K562 (cell line): ENCODE data around the gene LARP4B. TPM values are rescaled to one million over a fixed set of nuclear protein-coding genes. Genes with fewer than 3 reads are reported as not detected.
A peak's percentile ranks its signal among the peaks of the same experiment; 100 is the strongest.

ENCODE experiments used
- ATAC-seq: fragments of 200-7000 bp; cut with Tn5 transposase; 3 replicates; pipeline ENCODE4 v1.9.1; 2020; ENCODE audit warnings: moderate library complexity
- BruUV-seq: library from RNA; stranded (reverse); fragments of 400-500 nt; replicated peaks from 2 replicates; lab custom pipeline; 2021; lab: Mats Ljungman, UMichigan
- CTCF ChIA-PET: fragments of 300-600 bp; formaldehyde crosslinking; extraction: SDS; loops from one replicate; lab custom pipeline; 2021; ENCODE audit warnings: low intra/inter-chr PET ratio; lab: Yijun Ruan, JAX
- POLR2A ChIA-PET: fragments of 300-600, 350-650 bp; sonication (Branson Sonifier 250); formaldehyde crosslinking; extraction: SDS; loops from one replicate; lab custom pipeline; 2021; ENCODE audit warnings: antibody characterized with exemption, inconsistent platforms; lab: Yijun Ruan, JAX
- DNase-seq, 4 experiments: peaks; one replicate each; pipeline versions ENCODE4 v3.0.0 to v3.0.0-alpha.2; 2011 to 2018; ENCODE audit warnings: low spot score in 3 of 4, mixed read lengths in 3 of 4; ENCODE audit errors: extremely low read depth in 1 of 4
- FAIRE-seq: peaks from 2 replicates; lab custom pipeline; 2011; peaks lifted over from hg19 to GRCh38; lab: Jason Lieb, UNC
- H2AFZ ChIP-seq: 2 replicates; pipeline ENCODE4 v1.6.0; 2011; ENCODE audit warnings: low read depth, low read length, control low read depth, inconsistent platforms
- H3K27ac ChIP-seq: fragments of 200-600 bp; 3 replicates; pipeline ENCODE4 v1.8.0; 2011; ENCODE audit warnings: low read depth, mild to moderate bottlenecking, control low read depth, inconsistent platforms, low read length, moderate library complexity, mixed read lengths; ENCODE audit errors: extremely low read depth
- H3K27me3 ChIP-seq, 2 experiments: fragments of 300-600 bp in 1 of 2; 2 replicates in 1 of 2; 3 replicates in 1 of 2; pipeline versions ENCODE4 v1.6.0 to v1.8.0; 2011; ENCODE audit warnings: inconsistent platforms in 2 of 2, low read length in 2 of 2, mild to moderate bottlenecking in 1 of 2, mixed read lengths in 1 of 2, moderate library complexity in 1 of 2; ENCODE audit not compliant: control insufficient read depth in 2 of 2, insufficient read depth in 2 of 2
- H3K36me3 ChIP-seq: fragments of 300-600 bp; 3 replicates; pipeline ENCODE4 v1.8.0; 2011; ENCODE audit warnings: mild to moderate bottlenecking, low read length, inconsistent platforms; ENCODE audit not compliant: control insufficient read depth, insufficient read depth
- H3K4me1 ChIP-seq, 2 experiments: fragments of 200-600 bp in 1 of 2; replicated peaks in 1 of 2; 2 replicates in 1 of 2; 3 replicates in 1 of 2; pipeline versions ENCODE4 v1.5.1 to v1.8.0; 2011; ENCODE audit warnings: inconsistent platforms in 2 of 2, low read length in 2 of 2, mild to moderate bottlenecking in 1 of 2, mixed read lengths in 1 of 2, moderate library complexity in 1 of 2; ENCODE audit not compliant: control insufficient read depth in 2 of 2, insufficient read depth in 2 of 2
- H3K4me2 ChIP-seq: 2 replicates; pipeline ENCODE4 v1.6.1; 2011; ENCODE audit warnings: low read length, control low read depth, inconsistent platforms, mixed read lengths; ENCODE audit not compliant: insufficient read depth
- H3K4me3 ChIP-seq: fragments of 200-600 bp; sonication (generic), shearing (Covaris generic); 2 replicates; pipeline ENCODE4 v1.5.1; 2016; ENCODE audit warnings: control low read depth, inconsistent platforms
- H3K79me2 ChIP-seq: fragments of 200-600 bp; 3 replicates; pipeline ENCODE4 v1.8.0; 2011; ENCODE audit warnings: low read length, inconsistent platforms; ENCODE audit not compliant: control insufficient read depth, insufficient read depth
- H3K9ac ChIP-seq, 2 experiments: 2 replicates each; pipeline versions ENCODE4 v1.6.0 to v1.6.1; 2011; ENCODE audit warnings: low read depth in 2 of 2, low read length in 2 of 2, control low read depth in 1 of 2, inconsistent platforms in 1 of 2, mild to moderate bottlenecking in 1 of 2, mixed read lengths in 1 of 2; ENCODE audit not compliant: insufficient read depth in 1 of 2
- H3K9me1 ChIP-seq: one replicate; pipeline ENCODE4 v1.6.0; 2011; ENCODE audit warnings: inconsistent platforms, mild to moderate bottlenecking, low read length, moderate library complexity; ENCODE audit not compliant: control insufficient read depth, insufficient read depth
- H3K9me3 ChIP-seq: replicated peaks from 2 replicates; pipeline ENCODE4 v1.5.1; 2011; ENCODE audit warnings: low read depth, low read length, inconsistent platforms; ENCODE audit not compliant: control insufficient read depth, insufficient read depth
- H4K20me1 ChIP-seq: replicated peaks from 2 replicates; pipeline ENCODE4 v1.6.1; 2011; ENCODE audit warnings: low read length, inconsistent platforms, mixed read lengths; ENCODE audit not compliant: control insufficient read depth, insufficient read depth
- NUFIP1 ChIP-seq: fragments of 450-650 bp; IDR thresholded peaks from 2 replicates; pipeline ENCODE4 v1.6.1; 2018; ENCODE audit not compliant: partially characterized antibody
- ZNF766 ChIP-seq: fragments of 200-800 bp; sonication (Bioruptor generic); conservative IDR thresholded peaks from 2 replicates; pipeline ENCODE4 v1.6.1; 2016; ENCODE audit warnings: missing genetic modification characterization, missing compliant biosample characterization
- WGBS: fragments of 100-300 bp; shearing (Covaris generic); methylation state at CpG from one replicate; pipeline ENCODE4 v1.1.6; 2016; ENCODE audit warnings: low coverage, mixed read lengths; ENCODE audit not compliant: insufficient coverage; ENCODE audit errors: missing lambda C conversion rate; 5-methylcytosine and 5-hydroxymethylcytosine counted together
- in situ Hi-C: fragments of 300-500 bp; cut with MboI; formaldehyde crosslinking; loops from 4 replicates; pipeline ENCODE4 v1.15.0; 2018; ENCODE audit warnings: inconsistent platforms, mixed read lengths
- intact Hi-C: fragments of 100-400 bp; cut with micrococcal nuclease; formaldehyde crosslinking; loops from 2 replicates; pipeline ENCODE4 v1.14.2; 2022
- polyA plus RNA-seq, 8 experiments: library from polyadenylated mRNA; depleted of rRNA in 4 of 8; stranded (reverse) in 5 of 8; unstranded in 3 of 8; fragments of >200 nt; fragmentation: Nextera tagmentation in 2 of 8; fragmentation: Illumina TruSeq in 1 of 8; extraction: Ambion mirVana in 2 of 8; extraction: Trizol in 1 of 8; gene quantifications; 2 replicates each; pipeline versions ENCODE4 v1.2.1 to v1.2.3, GENCODE V29; 2011 to 2014; ENCODE audit warnings: inconsistent platforms in 1 of 8, missing spikeins in 1 of 8
- total RNA-seq, 7 experiments: library from RNA; depleted of rRNA in 6 of 7; stranded (reverse); fragments of >200 nt in 6 of 7; fragmentation: Illumina TruSeq in 2 of 7; extraction: Trizol in 2 of 7; gene quantifications; 2 replicates each; pipeline versions ENCODE4 v1.2.1 to v1.2.3, GENCODE V29; 2011 to 2021; ENCODE audit warnings: low replicate concordance in 1 of 7
- TF ChIP-seq, protein P1 (sequence below): fragments of 250-450 bp; sonication (Bioruptor Pico); IDR thresholded peaks from 2 replicates; pipeline ENCODE4 v1.8.0; 2021; ENCODE audit warnings: mild to moderate bottlenecking, moderate library complexity

LARP4B gene
- total and polyA plus RNA-seq, 9 of the 15 experiments (the other 6 are each of a cell fraction or from before 2014, with no cell fraction given) = 11.8 to 130 (median 42.6) TPM

DNA sequence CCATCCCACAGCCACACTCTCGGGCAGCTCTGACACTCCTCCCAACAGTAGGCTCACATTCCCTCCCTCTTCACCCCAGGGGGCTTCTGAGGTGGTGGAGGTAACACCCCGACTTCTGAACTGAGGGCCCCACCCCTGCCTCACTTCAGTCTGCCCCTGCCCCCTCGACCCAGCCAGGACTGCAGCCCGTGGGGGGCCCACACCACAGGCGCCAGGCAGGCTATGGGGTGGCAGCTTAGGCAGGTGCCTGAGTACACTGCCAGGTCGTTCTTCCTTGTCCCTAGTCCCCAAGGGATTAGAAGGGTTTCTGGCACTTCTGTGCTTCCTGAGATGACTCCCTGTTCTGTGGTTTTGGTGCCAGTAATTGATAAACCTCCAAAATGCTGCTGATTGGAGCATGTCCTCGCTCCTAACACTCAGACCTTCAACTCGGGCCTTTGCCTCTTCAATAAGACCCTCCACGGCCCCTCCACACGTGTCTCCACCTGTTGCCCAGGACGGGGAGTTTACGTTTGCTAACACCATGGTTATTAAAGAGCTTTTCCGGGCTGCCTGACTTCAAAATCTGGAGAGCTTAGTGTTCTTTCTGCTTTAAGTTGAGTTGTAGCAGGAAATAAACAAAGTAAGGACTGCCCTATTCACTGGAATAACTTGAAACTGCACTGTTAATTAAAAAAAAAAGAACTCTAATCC lies 23.8 kb upstream of the LARP4B start:
- H3K9me1 ChIP-seq = no peaks in the 10 kb centered on the region
- 2% methylated on average over 11 of the region's 13 CpGs for WGBS
- no peaks in the 10 kb centered on the region for H3K9me3 ChIP-seq
- ATAC-seq (no peak; the same call in 2 of the 3 replicates), FAIRE-seq (no peak), DNase-seq (no peak)
- BruUV-seq = no TSS peak
- TF ChIP-seq, protein P1, sequence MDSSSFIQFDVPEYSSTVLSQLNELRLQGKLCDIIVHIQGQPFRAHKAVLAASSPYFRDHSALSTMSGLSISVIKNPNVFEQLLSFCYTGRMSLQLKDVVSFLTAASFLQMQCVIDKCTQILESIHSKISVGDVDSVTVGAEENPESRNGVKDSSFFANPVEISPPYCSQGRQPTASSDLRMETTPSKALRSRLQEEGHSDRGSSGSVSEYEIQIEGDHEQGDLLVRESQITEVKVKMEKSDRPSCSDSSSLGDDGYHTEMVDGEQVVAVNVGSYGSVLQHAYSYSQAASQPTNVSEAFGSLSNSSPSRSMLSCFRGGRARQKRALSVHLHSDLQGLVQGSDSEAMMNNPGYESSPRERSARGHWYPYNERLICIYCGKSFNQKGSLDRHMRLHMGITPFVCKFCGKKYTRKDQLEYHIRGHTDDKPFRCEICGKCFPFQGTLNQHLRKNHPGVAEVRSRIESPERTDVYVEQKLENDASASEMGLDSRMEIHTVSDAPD (CRISPR knock-in tag) = no peak
- no peak for TF ChIP-seq NUFIP1
- no peak for TF ChIP-seq ZNF766 (CRISPR knock-in tag)
- peaks cover 57 to 68% of the 10 kb centered on the region in 2 experiments for H3K27me3 ChIP-seq
- H2AFZ ChIP-seq = no peak overlapping the region
- H3K79me2 ChIP-seq = no peaks in the 10 kb centered on the region
- H3K4me2 ChIP-seq = no peak overlapping the region
- intact Hi-C loops = no loop called here
- no peak overlapping the region for H3K4me3 ChIP-seq
- POLR2A ChIA-PET = interaction anchor here (1.0 to 1.8 kb wide), 5 partner anchors 15 to 31 kb away, joined by 3 to 5 read pairs (median 4); no protein-coding TSS in a partner anchor
- H3K27ac ChIP-seq = no peak overlapping the region
- H4K20me1 ChIP-seq = no peaks in the 10 kb centered on the region
- in situ Hi-C loops = no loop called here
- H3K4me1 ChIP-seq = peaks cover 0 to 10% of the 10 kb centered on the region in 2 experiments; a peak in 2 of 5 replicates
- CTCF ChIA-PET = no interaction called here
- H3K9ac ChIP-seq = peak overlapping the region in 1 of 2 experiments; percentile 28; a peak in 2 of 4 replicates
- H3K36me3 ChIP-seq = no peaks in the 10 kb centered on the region
